ENCODE measurements around the gene CDH23.

Gene CDH23

DNA sequence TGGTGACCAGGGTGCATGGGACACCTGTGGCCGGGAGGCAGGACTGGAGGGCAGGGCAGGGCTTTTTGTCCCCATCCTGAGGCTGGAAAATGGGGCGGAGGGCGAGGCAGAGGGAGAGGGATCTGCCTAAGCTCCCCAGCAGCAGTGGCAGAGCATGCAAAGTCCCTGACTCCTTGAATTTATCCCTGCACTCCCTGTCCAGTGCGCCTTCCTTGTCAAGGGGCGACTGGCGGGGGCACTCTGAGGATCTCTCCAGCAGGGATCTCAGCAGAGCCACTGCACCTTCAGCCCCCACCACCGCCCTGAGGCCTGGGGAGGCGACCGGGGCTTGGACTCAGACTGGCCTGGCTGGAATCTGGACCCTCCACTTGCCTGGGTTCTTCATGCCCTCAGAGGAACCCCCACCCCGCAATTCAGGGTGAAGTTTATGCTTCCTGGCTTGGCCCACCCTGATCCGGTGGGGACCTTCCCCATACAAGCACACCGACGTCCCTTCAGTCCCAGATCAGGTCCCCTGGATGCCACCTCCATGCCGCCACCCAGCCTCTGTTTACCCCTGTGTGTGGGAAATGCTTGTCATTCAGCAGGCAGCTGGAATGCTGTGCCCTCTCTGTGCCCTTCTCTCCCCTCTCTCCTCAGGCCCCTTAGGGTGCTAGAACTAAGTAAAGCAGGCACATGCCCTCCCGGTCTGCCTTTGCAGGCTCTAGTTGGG is 46.3 kb downstream of the CDH23 start:
- no peak for TF ChIP-seq ZFX (IDR thresholded peaks at IDR 0.05; ENCODE audit: borderline replicate concordance)
- TF ChIP-seq, protein P1, sequence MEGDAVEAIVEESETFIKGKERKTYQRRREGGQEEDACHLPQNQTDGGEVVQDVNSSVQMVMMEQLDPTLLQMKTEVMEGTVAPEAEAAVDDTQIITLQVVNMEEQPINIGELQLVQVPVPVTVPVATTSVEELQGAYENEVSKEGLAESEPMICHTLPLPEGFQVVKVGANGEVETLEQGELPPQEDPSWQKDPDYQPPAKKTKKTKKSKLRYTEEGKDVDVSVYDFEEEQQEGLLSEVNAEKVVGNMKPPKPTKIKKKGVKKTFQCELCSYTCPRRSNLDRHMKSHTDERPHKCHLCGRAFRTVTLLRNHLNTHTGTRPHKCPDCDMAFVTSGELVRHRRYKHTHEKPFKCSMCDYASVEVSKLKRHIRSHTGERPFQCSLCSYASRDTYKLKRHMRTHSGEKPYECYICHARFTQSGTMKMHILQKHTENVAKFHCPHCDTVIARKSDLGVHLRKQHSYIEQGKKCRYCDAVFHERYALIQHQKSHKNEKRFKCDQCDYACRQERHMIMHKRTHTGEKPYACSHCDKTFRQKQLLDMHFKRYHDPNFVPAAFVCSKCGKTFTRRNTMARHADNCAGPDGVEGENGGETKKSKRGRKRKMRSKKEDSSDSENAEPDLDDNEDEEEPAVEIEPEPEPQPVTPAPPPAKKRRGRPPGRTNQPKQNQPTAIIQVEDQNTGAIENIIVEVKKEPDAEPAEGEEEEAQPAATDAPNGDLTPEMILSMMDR (IDR thresholded peaks at IDR 0.05): no peak

DNA sequence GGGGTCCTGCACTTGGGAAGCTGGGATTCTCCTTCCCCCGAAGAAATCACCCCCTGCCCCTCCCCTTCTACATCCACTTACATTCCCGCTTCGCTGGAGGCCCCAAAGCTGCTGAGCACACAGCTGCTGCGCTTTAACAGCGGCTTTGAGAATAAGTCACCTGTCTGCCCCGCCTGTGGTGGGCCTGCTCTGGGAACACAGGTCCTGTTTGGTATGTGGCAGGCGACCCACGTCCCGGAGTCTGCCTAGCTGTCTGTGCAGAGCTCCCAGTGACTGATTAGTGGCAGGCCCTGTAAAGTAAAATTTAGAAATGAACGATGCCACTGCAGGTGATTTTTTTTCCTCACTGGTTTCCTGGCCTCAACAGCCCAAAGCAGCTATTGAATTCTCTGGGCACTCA is 47.0 kb downstream of the CDH23 start:
- no peak for TF ChIP-seq ZFX (IDR thresholded peaks at IDR 0.05; ENCODE audit: borderline replicate concordance)
- TF ChIP-seq, protein P1 (IDR thresholded peaks at IDR 0.05): no peak
- no peak overlapping the region for H3K27ac ChIP-seq

More for the DNA sequence above, 46.3 kb downstream of the CDH23 start:
- no peak overlapping the region for H3K27ac ChIP-seq

DNA sequence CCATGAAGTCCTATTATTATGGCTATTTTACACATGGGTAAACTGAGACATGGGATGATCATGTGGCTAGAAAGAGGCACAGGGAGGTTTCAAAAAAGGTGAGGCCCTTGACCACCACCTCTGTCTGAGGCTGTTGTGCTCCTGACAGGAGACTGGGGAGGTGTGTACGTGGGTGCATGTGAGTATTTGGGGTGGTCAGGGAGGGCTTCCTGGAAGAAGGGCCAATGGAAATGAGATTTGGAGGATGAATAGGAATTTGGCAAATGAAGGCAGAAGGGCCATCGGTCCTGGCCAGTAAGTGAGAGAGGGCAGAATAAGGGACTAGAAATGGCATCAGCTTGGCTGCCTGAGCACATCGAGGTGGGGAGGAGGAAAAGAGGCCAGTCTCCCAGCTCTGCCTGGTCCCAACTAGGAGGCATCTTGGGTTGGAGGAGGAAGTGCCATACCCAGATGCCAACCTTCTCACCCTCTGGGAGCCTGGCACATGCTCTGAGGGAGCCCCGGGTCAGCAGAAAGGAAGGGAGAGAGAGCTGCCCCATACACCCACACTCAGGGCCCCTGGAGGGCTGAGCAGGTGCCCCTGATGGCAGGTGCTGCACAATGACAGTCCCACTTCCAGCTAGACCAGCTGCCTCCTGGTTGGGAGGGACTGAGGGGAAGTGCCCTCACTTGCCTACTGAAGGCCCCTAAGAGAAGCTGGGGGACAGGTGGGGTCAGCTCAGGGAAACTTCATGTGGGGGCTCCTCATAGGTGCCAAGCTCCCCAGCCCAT is 47.7 kb downstream of the CDH23 start:
- TF ChIP-seq, protein P1 (IDR thresholded peaks at IDR 0.05): no peak
- no peak for TF ChIP-seq ZFX (IDR thresholded peaks at IDR 0.05; ENCODE audit: borderline replicate concordance)
- no peak overlapping the region for H3K27ac ChIP-seq

DNA sequence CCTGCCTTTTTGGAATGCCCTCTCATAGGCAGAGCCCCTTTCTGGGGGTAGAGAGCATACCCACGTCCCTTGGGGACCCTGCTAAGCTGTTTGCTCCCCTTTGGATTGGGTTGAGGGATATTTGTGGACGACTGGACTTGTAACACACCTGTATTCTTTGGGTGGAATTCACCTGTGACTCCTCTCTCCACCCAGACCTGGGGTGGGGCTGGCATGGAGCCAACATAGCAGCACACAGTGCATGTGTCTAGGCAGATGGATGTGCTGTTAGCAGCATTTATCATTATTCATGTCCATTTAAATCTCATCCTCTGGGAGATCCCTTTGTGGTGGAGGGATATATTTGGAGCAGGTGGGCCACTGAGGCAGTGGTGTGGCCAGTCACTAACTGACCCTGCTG is 51.0 kb downstream of the CDH23 start:
- no peak overlapping the region for H3K27ac ChIP-seq
- TF ChIP-seq, protein P1 (IDR thresholded peaks at IDR 0.05): no peak
- TF ChIP-seq ZFX (IDR thresholded peaks at IDR 0.05; ENCODE audit: borderline replicate concordance): no peak

DNA sequence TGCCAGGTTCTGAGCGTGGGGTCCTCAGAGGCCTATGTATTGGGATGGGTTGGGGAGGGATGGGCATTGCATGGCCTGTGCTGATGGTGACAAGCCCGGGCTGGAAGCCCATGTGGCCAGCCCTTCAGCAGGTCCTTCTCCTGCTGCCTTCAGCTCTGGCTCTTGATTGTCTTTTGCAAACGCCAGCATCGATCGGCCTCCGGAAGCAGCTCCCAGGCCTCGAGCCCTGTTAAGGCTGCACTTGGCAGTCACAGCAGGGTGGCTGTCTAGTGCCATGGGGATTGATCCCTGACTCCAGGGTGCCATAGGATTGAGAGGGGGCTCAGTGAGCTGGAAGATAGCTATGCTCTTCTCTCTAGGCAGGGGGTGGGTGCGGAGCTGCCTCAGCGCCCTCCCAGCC is 51.4 kb downstream of the CDH23 start:
- H3K27ac ChIP-seq: no peak overlapping the region
- TF ChIP-seq, protein P1 (IDR thresholded peaks at IDR 0.05): no peak
- no peak for TF ChIP-seq ZFX (IDR thresholded peaks at IDR 0.05; ENCODE audit: borderline replicate concordance)

DNA sequence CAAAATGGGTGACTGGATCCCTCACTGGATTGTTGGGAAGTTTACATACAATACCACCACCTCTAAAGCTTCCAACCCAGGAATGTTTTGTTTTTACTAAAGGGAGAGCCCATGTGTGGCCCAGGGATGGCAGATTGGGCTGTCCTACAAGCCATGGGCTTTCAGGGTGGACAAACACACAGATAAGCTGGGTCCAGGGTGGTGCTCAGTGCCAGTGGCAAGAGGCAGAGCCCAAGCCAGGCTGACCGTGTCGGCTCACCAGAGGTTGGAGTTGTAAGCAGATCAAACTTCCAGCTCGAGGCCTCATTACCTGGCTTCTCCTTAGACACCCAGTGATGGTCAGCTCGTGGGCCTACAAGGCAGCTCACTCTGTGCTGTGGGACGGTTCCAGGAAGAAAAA is 52.3 kb downstream of the CDH23 start:
- no peak overlapping the region for H3K27ac ChIP-seq
- TF ChIP-seq ZFX (IDR thresholded peaks at IDR 0.05; ENCODE audit: borderline replicate concordance): no peak
- TF ChIP-seq, protein P1 (IDR thresholded peaks at IDR 0.05): no peak

DNA sequence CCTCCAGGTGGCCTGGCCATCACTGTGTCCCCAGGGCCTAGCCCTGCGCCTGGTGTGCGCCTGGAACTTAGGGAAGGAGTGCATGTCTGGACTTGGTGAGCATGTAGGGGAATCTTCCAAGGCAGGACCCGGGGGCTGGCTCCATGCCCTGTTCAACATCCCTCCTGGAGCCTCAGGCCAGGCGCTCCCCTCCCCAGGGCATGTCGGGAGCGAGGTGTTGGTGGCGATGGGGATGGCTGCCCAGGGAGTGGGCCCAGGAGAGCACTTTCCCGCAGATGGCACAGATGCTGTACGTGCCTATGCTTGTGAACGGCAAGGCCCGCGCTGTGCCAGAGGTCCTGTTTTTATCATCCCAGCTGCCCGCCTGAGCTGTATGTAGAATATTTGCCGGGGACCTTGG is 55.0 kb downstream of the CDH23 start:
- no peak overlapping the region for H3K27ac ChIP-seq
- no peak for TF ChIP-seq ZFX (IDR thresholded peaks at IDR 0.05; ENCODE audit: borderline replicate concordance)
- TF ChIP-seq, protein P1 (IDR thresholded peaks at IDR 0.05): no peak

All from 22Rv1 (cell line).